Glutamatergic neuron (in vitro differentiated cells): ENCODE data around the gene CFB. TPM values are rescaled to one million over a fixed set of nuclear protein-coding genes. Genes with fewer than 3 reads are reported as not detected.

Experiments used
- DNase-seq: peaks from one replicate; pipeline ENCODE4 v3.0.0; 2022
- H3K27ac Mint-ChIP-seq: one replicate; pipeline ENCODE4 v1.8.0; 2020; ENCODE audit warnings: mild to moderate bottlenecking, mixed read lengths, inconsistent platforms; ENCODE audit not compliant: unreplicated experiment
- H3K27me3 Mint-ChIP-seq: one replicate; pipeline ENCODE4 v1.8.0; 2020; ENCODE audit warnings: mild to moderate bottlenecking, moderate library complexity, mixed read lengths, inconsistent platforms; ENCODE audit not compliant: unreplicated experiment
- H3K36me3 Mint-ChIP-seq: one replicate; pipeline ENCODE4 v1.8.0; 2020; ENCODE audit warnings: mild to moderate bottlenecking, mixed read lengths, inconsistent platforms; ENCODE audit not compliant: unreplicated experiment
- H3K4me1 Mint-ChIP-seq: one replicate; pipeline ENCODE4 v1.8.0; 2020; ENCODE audit warnings: mild to moderate bottlenecking, low read depth, mixed read lengths, inconsistent platforms; ENCODE audit not compliant: unreplicated experiment
- H3K4me3 Mint-ChIP-seq: one replicate; pipeline ENCODE4 v1.8.0; 2020; ENCODE audit warnings: mild to moderate bottlenecking, mixed read lengths, inconsistent platforms; ENCODE audit not compliant: unreplicated experiment
- H3K9me3 Mint-ChIP-seq: one replicate; pipeline ENCODE4 v1.8.0; 2020; ENCODE audit warnings: mild to moderate bottlenecking, moderate library complexity, mixed read lengths, inconsistent platforms; ENCODE audit not compliant: unreplicated experiment
- CTCF ChIP-seq: fragments of 200-600 bp; sonication (generic); IDR thresholded peaks from one replicate; pipeline ENCODE4 v1.5.0; 2021; ENCODE audit not compliant: partially characterized antibody, unreplicated experiment
- total RNA-seq: library from RNA; stranded (reverse); fragmentation: NEBNext Ultra II Directional; extraction: Animal tissue kit (Norgen Biotek cat#: 25700); gene quantifications from one replicate; pipeline ENCODE4 v1.2.1, GENCODE V29; 2021; ENCODE audit not compliant: unreplicated experiment

CFB gene
- total RNA-seq, 1 donor from 2014 or later: not detected

- no peak for TF ChIP-seq CTCF
- no peaks in the 10 kb centered on the region for H3K9me3 Mint-ChIP-seq
- H3K4me1 Mint-ChIP-seq: peaks cover 3% of the 10 kb centered on the region
- no peaks in the 10 kb centered on the region for H3K36me3 Mint-ChIP-seq
- DNase-seq: no peak
- no peak overlapping the region for H3K4me3 Mint-ChIP-seq
- H3K27me3 Mint-ChIP-seq: peaks cover 6% of the 10 kb centered on the region
- no peak overlapping the region for H3K27ac Mint-ChIP-seq
Observed at GRCh38 chr6:31945154-31945506, 765 bp upstream of the CFB start.

DNA sequence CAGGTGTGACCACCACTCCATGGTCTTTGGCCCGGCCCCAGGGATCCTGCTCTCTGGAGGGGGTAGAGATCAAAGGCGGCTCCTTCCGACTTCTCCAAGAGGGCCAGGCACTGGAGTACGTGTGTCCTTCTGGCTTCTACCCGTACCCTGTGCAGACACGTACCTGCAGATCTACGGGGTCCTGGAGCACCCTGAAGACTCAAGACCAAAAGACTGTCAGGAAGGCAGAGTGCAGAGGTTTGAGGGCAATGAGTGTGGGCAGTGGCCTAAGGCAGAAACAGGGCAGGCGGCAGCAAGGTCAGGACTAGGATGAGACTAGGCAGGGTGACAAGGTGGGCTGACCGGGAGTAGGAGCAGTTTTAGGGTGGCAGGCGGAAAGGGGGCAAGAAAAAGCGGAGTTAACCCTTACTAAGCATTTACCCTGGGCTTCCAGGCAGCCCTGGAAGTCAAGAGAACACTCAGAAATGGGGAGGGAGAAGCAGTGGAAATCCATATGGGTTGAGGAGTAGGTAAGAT lies 533 bp downstream of the CFB start:
- no peak for TF ChIP-seq CTCF
- Mint-ChIP-seq H3K4me3 (no peak overlapping the region), H3K9me3 (no peaks in the 10 kb centered on the region), H3K4me1 (no peaks in the 10 kb centered on the region), H3K27ac (no peak overlapping the region), H3K27me3 (peaks cover 6% of the 10 kb centered on the region), H3K36me3 (no peaks in the 10 kb centered on the region)
- DNase-seq: no peak

DNA sequence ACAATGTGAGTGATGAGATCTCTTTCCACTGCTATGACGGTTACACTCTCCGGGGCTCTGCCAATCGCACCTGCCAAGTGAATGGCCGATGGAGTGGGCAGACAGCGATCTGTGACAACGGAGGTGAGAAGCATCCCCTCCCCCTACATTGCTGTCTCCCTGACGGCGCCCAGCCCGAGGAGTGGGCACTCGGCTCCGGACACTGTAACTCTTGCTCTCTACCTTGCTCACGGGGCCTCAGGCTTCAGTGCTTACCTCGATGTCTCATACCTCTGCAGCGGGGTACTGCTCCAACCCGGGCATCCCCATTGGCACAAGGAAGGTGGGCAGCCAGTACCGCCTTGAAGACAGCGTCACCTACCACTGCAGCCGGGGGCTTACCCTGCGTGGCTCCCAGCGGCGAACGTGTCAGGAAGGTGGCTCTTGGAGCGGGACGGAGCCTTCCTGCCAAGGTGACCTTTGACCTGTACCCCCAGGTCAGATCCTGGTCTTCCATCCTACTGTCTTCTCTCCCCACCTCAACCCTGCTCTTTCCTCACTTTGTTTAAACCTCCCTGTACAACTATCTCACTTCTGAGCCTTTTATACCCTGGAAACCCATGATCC lies 1.3 kb downstream of the CFB start:
- no peak for DNase-seq
- Mint-ChIP-seq H3K27ac (no peak overlapping the region), H3K36me3 (no peaks in the 10 kb centered on the region), H3K9me3 (no peaks in the 10 kb centered on the region), H3K27me3 (peaks cover 6% of the 10 kb centered on the region), H3K4me3 (no peak overlapping the region), H3K4me1 (no peaks in the 10 kb centered on the region)
- TF ChIP-seq CTCF: no peak

DNA sequence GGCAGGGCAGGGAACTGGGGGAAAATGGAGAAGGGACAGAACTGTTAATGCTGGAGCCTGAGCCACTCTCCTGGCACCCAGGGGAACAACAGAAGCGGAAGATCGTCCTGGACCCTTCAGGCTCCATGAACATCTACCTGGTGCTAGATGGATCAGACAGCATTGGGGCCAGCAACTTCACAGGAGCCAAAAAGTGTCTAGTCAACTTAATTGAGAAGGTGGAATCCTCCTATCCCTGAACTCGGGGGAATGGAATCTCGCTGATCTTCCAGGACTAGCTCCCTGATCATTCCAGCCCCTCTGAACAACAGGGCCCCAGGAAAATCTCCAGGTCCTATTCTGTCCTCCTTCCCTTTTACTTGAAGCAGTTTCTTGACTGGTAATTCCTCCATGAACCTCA lies 2.0 kb downstream of the CFB start:
- no peaks in the 10 kb centered on the region for H3K9me3 Mint-ChIP-seq
- H3K27me3 Mint-ChIP-seq: peaks cover 5% of the 10 kb centered on the region
- TF ChIP-seq CTCF: no peak

GRCh38 chr6:31948306-31948705 lies 2.4 kb downstream of the CFB start:
- H3K27me3 Mint-ChIP-seq: peaks cover 5% of the 10 kb centered on the region
- H3K4me1 Mint-ChIP-seq: no peaks in the 10 kb centered on the region
- DNase-seq: no peak
- H3K9me3 Mint-ChIP-seq: no peaks in the 10 kb centered on the region
- no peak for TF ChIP-seq CTCF
- H3K36me3 Mint-ChIP-seq: peaks cover 3% of the 10 kb centered on the region
- H3K4me3 Mint-ChIP-seq: no peak overlapping the region
- H3K27ac Mint-ChIP-seq: no peak overlapping the region

More for the DNA sequence above, 2.0 kb downstream of the CFB start:
- no peak overlapping the region for H3K27ac Mint-ChIP-seq
- no peak for DNase-seq
- no peaks in the 10 kb centered on the region for H3K36me3 Mint-ChIP-seq
- no peak overlapping the region for H3K4me3 Mint-ChIP-seq
- no peaks in the 10 kb centered on the region for H3K4me1 Mint-ChIP-seq
